PC-3 (cell line): Measurements from ENCODE around the gene FASN.

Source experiments
- EZH2 ChIP-seq: fragments of 300-600 bp; sonication (generic); IDR thresholded peaks from one replicate; pipeline ENCODE4 v1.6.1; 2017; ENCODE audit warnings: antibody characterized with exemption, mild to moderate bottlenecking, low read length; ENCODE audit not compliant: unreplicated experiment
- TF ChIP-seq, protein P1 (sequence below): fragments of 300-600 bp; sonication (generic); conservative IDR thresholded peaks from 2 replicates; pipeline ENCODE4 v1.5.1; 2017; ENCODE audit warnings: antibody characterized with exemption, low read depth, mild to moderate bottlenecking, low read length

DNA sequence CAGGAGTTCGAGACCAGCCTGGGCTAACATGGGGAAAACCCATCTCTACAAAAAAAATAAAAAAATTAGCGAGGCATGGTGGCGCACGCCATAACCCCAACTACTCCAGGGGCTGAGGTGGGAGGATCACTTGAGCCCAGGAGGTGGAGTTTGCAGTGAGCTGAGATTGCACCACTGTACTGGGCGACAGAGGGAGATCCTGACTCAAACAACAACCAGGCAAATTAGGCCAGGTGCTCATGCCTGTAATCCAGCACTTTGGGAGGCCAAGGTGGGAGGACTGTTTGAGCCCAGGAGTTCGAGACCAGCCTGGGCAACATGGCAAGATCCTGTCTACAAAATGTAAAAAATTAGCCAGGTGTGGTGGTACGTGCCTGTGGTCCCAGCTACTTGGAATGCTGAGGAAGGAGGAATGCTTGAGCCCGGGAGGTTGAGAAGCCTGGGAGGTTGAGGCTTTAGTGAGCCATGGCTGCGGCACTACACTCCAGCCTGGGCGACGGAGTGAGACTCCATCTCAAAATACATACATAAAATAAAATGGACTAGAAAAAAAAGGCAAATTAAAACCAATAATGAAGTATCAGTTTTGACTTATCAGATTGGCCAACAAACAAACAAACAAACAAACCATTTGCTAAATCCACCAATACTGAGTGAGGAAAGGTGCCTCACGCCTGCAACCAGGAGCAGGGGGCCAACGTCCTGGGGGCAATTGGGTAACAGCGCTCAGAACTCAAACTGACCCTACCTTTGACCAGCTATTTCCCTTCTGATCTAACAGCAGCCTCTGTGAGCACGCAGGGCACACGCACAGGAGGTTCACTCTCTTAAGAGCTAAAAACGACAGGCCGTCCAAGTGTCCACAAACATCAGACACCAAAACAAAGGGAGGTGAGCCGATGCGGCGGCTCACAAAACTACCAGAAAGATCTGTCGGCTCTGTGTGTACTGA, 19.4 kb upstream of the FASN start:
- TF ChIP-seq, protein P1, sequence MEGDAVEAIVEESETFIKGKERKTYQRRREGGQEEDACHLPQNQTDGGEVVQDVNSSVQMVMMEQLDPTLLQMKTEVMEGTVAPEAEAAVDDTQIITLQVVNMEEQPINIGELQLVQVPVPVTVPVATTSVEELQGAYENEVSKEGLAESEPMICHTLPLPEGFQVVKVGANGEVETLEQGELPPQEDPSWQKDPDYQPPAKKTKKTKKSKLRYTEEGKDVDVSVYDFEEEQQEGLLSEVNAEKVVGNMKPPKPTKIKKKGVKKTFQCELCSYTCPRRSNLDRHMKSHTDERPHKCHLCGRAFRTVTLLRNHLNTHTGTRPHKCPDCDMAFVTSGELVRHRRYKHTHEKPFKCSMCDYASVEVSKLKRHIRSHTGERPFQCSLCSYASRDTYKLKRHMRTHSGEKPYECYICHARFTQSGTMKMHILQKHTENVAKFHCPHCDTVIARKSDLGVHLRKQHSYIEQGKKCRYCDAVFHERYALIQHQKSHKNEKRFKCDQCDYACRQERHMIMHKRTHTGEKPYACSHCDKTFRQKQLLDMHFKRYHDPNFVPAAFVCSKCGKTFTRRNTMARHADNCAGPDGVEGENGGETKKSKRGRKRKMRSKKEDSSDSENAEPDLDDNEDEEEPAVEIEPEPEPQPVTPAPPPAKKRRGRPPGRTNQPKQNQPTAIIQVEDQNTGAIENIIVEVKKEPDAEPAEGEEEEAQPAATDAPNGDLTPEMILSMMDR = no peak
- TF ChIP-seq EZH2 = no peak
